ENCODE data around the gene POMT1.

- TF ChIP-seq, protein P1, sequence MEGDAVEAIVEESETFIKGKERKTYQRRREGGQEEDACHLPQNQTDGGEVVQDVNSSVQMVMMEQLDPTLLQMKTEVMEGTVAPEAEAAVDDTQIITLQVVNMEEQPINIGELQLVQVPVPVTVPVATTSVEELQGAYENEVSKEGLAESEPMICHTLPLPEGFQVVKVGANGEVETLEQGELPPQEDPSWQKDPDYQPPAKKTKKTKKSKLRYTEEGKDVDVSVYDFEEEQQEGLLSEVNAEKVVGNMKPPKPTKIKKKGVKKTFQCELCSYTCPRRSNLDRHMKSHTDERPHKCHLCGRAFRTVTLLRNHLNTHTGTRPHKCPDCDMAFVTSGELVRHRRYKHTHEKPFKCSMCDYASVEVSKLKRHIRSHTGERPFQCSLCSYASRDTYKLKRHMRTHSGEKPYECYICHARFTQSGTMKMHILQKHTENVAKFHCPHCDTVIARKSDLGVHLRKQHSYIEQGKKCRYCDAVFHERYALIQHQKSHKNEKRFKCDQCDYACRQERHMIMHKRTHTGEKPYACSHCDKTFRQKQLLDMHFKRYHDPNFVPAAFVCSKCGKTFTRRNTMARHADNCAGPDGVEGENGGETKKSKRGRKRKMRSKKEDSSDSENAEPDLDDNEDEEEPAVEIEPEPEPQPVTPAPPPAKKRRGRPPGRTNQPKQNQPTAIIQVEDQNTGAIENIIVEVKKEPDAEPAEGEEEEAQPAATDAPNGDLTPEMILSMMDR (IDR thresholded peaks at IDR 0.05; ENCODE audit: borderline replicate concordance, extremely low read depth, low read length, poor library complexity, severe bottlenecking): no peak
- TF ChIP-seq EZH2 (IDR thresholded peaks at IDR 0.05; ENCODE audit: borderline replicate concordance, low read depth, low read length, severe bottlenecking): no peak
These were observed 49.3 kb downstream of the POMT1 start for GRCh38 chr9:131552030-131552429.
